Stimulated activated CD4-positive, alpha-beta T cell treated with anti-CD3 and anti-CD28 coated beads, Interleukin-1b, Interleukin-23, amount 100 ng/mL, for 4 hours (primary cell): ENCODE data around the gene HDLBP.
A peak's percentile ranks its signal among the peaks of the same experiment; 100 is the strongest.
"Not testable (repeated sequence)": the region's sequence is repeated elsewhere in the genome, so short reads cannot be mapped to it uniquely, and the experiment has no call there.

ENCODE experiments used
- DNase-seq, 2 donors: peaks; one replicate each; pipeline ENCODE4 v3.0.0-alpha.2; 2020; ENCODE audit warnings: low read depth in 2 of 2

The HDLBP gene

GRCh38 chr2:241339839-241340630, 24.6 kb upstream of the HDLBP start:
- DNase-seq, result no peak

GRCh38 chr2:241334813-241335212, 19.3 kb upstream of the HDLBP start:
- no peak for DNase-seq

- DNase-seq, result no peak
Observed at GRCh38 chr2:241330616-241330981, 15.1 kb upstream of the HDLBP start.

GRCh38 chr2:241329669-241330615, 14.5 kb upstream of the HDLBP start:
- no peak for DNase-seq

- DNase-seq, result no peak
Observed at GRCh38 chr2:241325257-241325656, 9.8 kb upstream of the HDLBP start.

GRCh38 chr2:241324775-241325174, 9.3 kb upstream of the HDLBP start:
- DNase-seq, result no peak

GRCh38 chr2:241323778-241324177, 8.3 kb upstream of the HDLBP start:
- DNase-seq, result no peak

- DNase-seq, result no peak
Observed at GRCh38 chr2:241321886-241322285, 6.4 kb upstream of the HDLBP start.

GRCh38 chr2:241321033-241321432, 5.6 kb upstream of the HDLBP start:
- no peak for DNase-seq

GRCh38 chr2:241320394-241320793, 4.9 kb upstream of the HDLBP start:
- DNase-seq, result no peak

GRCh38 chr2:241318830-241319229, 3.4 kb upstream of the HDLBP start:
- DNase-seq, result not testable (repeated sequence)

- DNase-seq, result no peak
Observed at GRCh38 chr2:241317391-241317790, 1.9 kb upstream of the HDLBP start.

- no peak for DNase-seq
Observed at GRCh38 chr2:241316825-241317224, 1.4 kb upstream of the HDLBP start.

- DNase-seq, result peak; percentile 65 to 67
Observed at GRCh38 chr2:241315879-241316631, 583 bp upstream of the HDLBP start, which contains the start of gene SEPTIN2. SEPTIN2 (plus strand) TSS chr2:241315925; CDS start chr2:241324233, 8,308 bp downstream.

- peak in 1 of 2 donors; percentile 17 for DNase-seq
Observed at GRCh38 chr2:241314226-241315092, 1.0 kb downstream of the HDLBP start.

GRCh38 chr2:241313543-241314095, 1.9 kb downstream of the HDLBP start:
- DNase-seq, result no peak

GRCh38 chr2:241312082-241312481, 3.4 kb downstream of the HDLBP start:
- DNase-seq, result no peak

GRCh38 chr2:241310917-241311566, 4.4 kb downstream of the HDLBP start:
- no peak for DNase-seq

GRCh38 chr2:241309684-241310117, 5.8 kb downstream of the HDLBP start:
- DNase-seq, result peak; percentile 41 to 61
